ENCODE results near the gene REC8. TPM values are rescaled to one million over a fixed set of nuclear protein-coding genes. Genes with fewer than 3 reads are reported as not detected.

REC8 gene
- total and polyA plus RNA-seq, 2 of the 13 experiments (the other 11 are each of a cell fraction or from before 2014, with no cell fraction given), result 3.4 to 14.7 TPM

GRCh38 chr14:24206260-24207103, 34.6 kb downstream of the REC8 start:
- Histone ChIP-seq H3K27me3 (ENCODE audit: control insufficient read depth in 1 of 2, insufficient read depth in 2 of 2, low read length in 2 of 2) (no peaks in the 10 kb centered on the region), H2AFZ (ENCODE audit: low read length) (no peak overlapping the region), H3K9ac (ENCODE audit: insufficient read depth, low read depth, low read length) (no peak overlapping the region), H3K27ac (ENCODE audit: extremely low read length, insufficient read depth, low read length) (no peak overlapping the region), H3K79me2 (ENCODE audit: insufficient read depth, low read length) (no peaks in the 10 kb centered on the region), H3K4me1 (ENCODE audit: insufficient read depth, low read length) (peaks cover 3% of the 10 kb centered on the region; the same call in 1 of the 2 replicates), H3K36me3 (replicated peaks in 1 of 2; ENCODE audit: control insufficient read depth in 1 of 2, insufficient read depth in 2 of 2, low read length in 2 of 2) (peaks cover 42 to 56% of the 10 kb centered on the region in 2 experiments), H4K20me1 (ENCODE audit: insufficient read depth, low read length) (no peaks in the 10 kb centered on the region), H3K4me2 (ENCODE audit: low read depth, low read length) (no peak overlapping the region), H3K4me3 (replicated peaks in 1 of 3; ENCODE audit: insufficient read depth in 1 of 3, low read depth in 2 of 3, low read length in 3 of 3) (no peak overlapping the region), H3K9me3 (ENCODE audit: low read length) (no peaks in the 10 kb centered on the region)
- TSS peak; percentile 24 for BruUV-seq (replicated peaks)
- DNase-seq (ENCODE audit: low spot score), result no peak
- ChIA-PET POLR2A (interaction anchor here (0.9 to 2.7 kb wide), 9 partner anchors 8 to 65 kb away, joined by 3 to 13 read pairs (median 5); partner anchors contain the start of genes IPO4, IRF9, MDP1 and PSME2), CTCF (ENCODE audit: low intra/inter-chr PET ratio, low total read pairs) (no interaction called here)
- 97% methylated on average over 11 of the region's 11 CpGs for WGBS (ENCODE audit: low lambda C conversion rate)
- FAIRE-seq, result no peak
- in situ Hi-C loops (cut with HindIII; ENCODE audit: extremely low pct_ligation_motif_present, low pct_unique_long_range_greater_than_20kb) (no loop called here), intact Hi-C loops (cut with micrococcal nuclease; ENCODE audit: unreplicated experiment) (no loop called here)
- ATAC-seq, result peak; percentile 12
- TF ChIP-seq MTA1 (CRISPR knock-in tag; IDR thresholded peaks at IDR 0.05; ENCODE audit: borderline replicate concordance) (no peak), ZNF17 (CRISPR knock-in tag; IDR thresholded peaks at IDR 0.05) (no peak), ZNF768 (CRISPR knock-in tag; IDR thresholded peaks at IDR 0.05) (peak; percentile 43; the same call in 1 of the 2 replicates), NCOA2 (CRISPR knock-in tag; IDR thresholded peaks at IDR 0.05) (no peak), RARA (CRISPR knock-in tag; IDR thresholded peaks at IDR 0.05) (no peak), CREB3 (CRISPR knock-in tag; IDR thresholded peaks at IDR 0.05) (no peak), ZNF776 (CRISPR knock-in tag; IDR thresholded peaks at IDR 0.05) (0 out of 2 replicates have a peak, but pooled peaks have one; percentile 20), HDAC6 (IDR thresholded peaks at IDR 0.05; ENCODE audit: low read depth, low read length) (no peak), KLF9 (CRISPR knock-in tag; IDR thresholded peaks at IDR 0.05; ENCODE audit: low read depth) (no peak), ZNF143 (CRISPR knock-in tag; IDR thresholded peaks at IDR 0.05) (no peak), AGO2 (optimal IDR thresholded peaks at IDR 0.05; ENCODE audit: low read depth, low read length) (peak; percentile 58), RBFOX2 (IDR thresholded peaks at IDR 0.05; ENCODE audit: low read depth, low read length) (peak; percentile 58), SRSF4 (IDR thresholded peaks at IDR 0.05; ENCODE audit: low read depth, low read length, poor library complexity, severe bottlenecking) (no peak), NR2C2 (CRISPR knock-in tag; IDR thresholded peaks at IDR 0.05; ENCODE audit: borderline replicate concordance) (no peak), RBM39 (IDR thresholded peaks at IDR 0.05; ENCODE audit: low read depth, low read length, poor library complexity, severe bottlenecking) (no peak), SSRP1 (CRISPR knock-in tag; IDR thresholded peaks at IDR 0.05) (peak; percentile 34; the same call in 1 of the 2 replicates), MBNL3 (CRISPR knock-in tag; conservative IDR thresholded peaks at IDR 0.05) (no peak)
- TF ChIP-seq, protein P1, sequence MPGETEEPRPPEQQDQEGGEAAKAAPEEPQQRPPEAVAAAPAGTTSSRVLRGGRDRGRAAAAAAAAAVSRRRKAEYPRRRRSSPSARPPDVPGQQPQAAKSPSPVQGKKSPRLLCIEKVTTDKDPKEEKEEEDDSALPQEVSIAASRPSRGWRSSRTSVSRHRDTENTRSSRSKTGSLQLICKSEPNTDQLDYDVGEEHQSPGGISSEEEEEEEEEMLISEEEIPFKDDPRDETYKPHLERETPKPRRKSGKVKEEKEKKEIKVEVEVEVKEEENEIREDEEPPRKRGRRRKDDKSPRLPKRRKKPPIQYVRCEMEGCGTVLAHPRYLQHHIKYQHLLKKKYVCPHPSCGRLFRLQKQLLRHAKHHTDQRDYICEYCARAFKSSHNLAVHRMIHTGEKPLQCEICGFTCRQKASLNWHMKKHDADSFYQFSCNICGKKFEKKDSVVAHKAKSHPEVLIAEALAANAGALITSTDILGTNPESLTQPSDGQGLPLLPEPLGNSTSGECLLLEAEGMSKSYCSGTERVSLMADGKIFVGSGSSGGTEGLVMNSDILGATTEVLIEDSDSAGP (CRISPR knock-in tag; IDR thresholded peaks at IDR 0.05; ENCODE audit: borderline replicate concordance), result no peak
- TF ChIP-seq, protein P2, sequence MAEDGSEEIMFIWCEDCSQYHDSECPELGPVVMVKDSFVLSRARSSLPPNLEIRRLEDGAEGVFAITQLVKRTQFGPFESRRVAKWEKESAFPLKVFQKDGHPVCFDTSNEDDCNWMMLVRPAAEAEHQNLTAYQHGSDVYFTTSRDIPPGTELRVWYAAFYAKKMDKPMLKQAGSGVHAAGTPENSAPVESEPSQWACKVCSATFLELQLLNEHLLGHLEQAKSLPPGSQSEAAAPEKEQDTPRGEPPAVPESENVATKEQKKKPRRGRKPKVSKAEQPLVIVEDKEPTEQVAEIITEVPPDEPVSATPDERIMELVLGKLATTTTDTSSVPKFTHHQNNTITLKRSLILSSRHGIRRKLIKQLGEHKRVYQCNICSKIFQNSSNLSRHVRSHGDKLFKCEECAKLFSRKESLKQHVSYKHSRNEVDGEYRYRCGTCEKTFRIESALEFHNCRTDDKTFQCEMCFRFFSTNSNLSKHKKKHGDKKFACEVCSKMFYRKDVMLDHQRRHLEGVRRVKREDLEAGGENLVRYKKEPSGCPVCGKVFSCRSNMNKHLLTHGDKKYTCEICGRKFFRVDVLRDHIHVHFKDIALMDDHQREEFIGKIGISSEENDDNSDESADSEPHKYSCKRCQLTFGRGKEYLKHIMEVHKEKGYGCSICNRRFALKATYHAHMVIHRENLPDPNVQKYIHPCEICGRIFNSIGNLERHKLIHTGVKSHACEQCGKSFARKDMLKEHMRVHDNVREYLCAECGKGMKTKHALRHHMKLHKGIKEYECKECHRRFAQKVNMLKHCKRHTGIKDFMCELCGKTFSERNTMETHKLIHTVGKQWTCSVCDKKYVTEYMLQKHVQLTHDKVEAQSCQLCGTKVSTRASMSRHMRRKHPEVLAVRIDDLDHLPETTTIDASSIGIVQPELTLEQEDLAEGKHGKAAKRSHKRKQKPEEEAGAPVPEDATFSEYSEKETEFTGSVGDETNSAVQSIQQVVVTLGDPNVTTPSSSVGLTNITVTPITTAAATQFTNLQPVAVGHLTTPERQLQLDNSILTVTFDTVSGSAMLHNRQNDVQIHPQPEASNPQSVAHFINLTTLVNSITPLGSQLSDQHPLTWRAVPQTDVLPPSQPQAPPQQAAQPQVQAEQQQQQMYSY (CRISPR knock-in tag; IDR thresholded peaks at IDR 0.05), result no peak

All from HepG2 (cell line).